H1 (cell line): Measurements from ENCODE around the gene FBXO34. TPM values are rescaled to one million over a fixed set of nuclear protein-coding genes. Genes with fewer than 3 reads are reported as not detected.

Source experiments
- CTCF ChIA-PET: fragments of 300-600 bp; sonication (Branson Sonifier 250); formaldehyde crosslinking; loops from one replicate; lab custom pipeline; 2021; ENCODE audit not compliant: partially characterized antibody; lab: Charles Lee
- POLR2A ChIA-PET: fragments of 300-600 bp; sonication (Branson Sonifier 250); formaldehyde crosslinking; loops from one replicate; lab custom pipeline; 2021; ENCODE audit warnings: inconsistent platforms; ENCODE audit not compliant: partially characterized antibody; lab: Charles Lee
- DNase-seq, 2 experiments: peaks; one replicate each; pipeline versions ENCODE4 v3.0.0 to v3.0.0-alpha.2; 2010 to 2022; ENCODE audit warnings: low spot score in 2 of 2, low read depth in 1 of 2, mixed read lengths in 1 of 2
- FAIRE-seq: peaks from 2 replicates; lab custom pipeline; 2011; peaks lifted over from hg19 to GRCh38; lab: Jason Lieb, UNC
- H2AFZ ChIP-seq: 2 replicates; pipeline ENCODE4 v1.8.1; 2012; ENCODE audit warnings: low read length, inconsistent platforms
- H2AK5ac ChIP-seq: 2 replicates; pipeline ENCODE4 v1.6.1; 2013; ENCODE audit warnings: low read depth, low read length
- H2BK120ac ChIP-seq: replicated peaks from 2 replicates; pipeline ENCODE3; 2013; ENCODE audit warnings: low read depth, low read length, inconsistent platforms
- H2BK12ac ChIP-seq: 2 replicates; pipeline ENCODE4 v1.6.1; 2013; ENCODE audit warnings: low read depth, low read length
- H2BK15ac ChIP-seq: 2 replicates; pipeline ENCODE4 v1.6.1; 2013; ENCODE audit warnings: low read length
- H2BK20ac ChIP-seq: 2 replicates; pipeline ENCODE4 v1.6.1; 2013; ENCODE audit warnings: low read length
- H2BK5ac ChIP-seq: 2 replicates; pipeline ENCODE4 v1.6.1; 2013; ENCODE audit warnings: low read depth, low read length
- H3K14ac ChIP-seq: 2 replicates; pipeline ENCODE4 v1.6.1; 2013; ENCODE audit warnings: inconsistent platforms; ENCODE audit not compliant: insufficient read length
- H3K18ac ChIP-seq: 2 replicates; pipeline ENCODE4 v1.6.1; 2013; ENCODE audit warnings: low read length; ENCODE audit errors: extremely low read depth
- H3K23ac ChIP-seq: 2 replicates; pipeline ENCODE4 v1.6.1; 2013; ENCODE audit warnings: inconsistent platforms; ENCODE audit not compliant: insufficient read length
- H3K23me2 ChIP-seq: 2 replicates; pipeline ENCODE4 v1.6.1; 2013; ENCODE audit warnings: low read depth, low read length
- H3K27ac ChIP-seq: 2 replicates; pipeline ENCODE4 v1.6.1; 2011; ENCODE audit warnings: low read depth, low read length, inconsistent platforms
- H3K27me3 ChIP-seq, 4 experiments: replicated peaks in 1 of 4; 1 replicate in 1 of 4; 2 replicates in 3 of 4; pipeline versions ENCODE4 v1.6.1 to v1.8.1; 2011 to 2013; ENCODE audit warnings: low read length in 3 of 4, mild to moderate bottlenecking in 3 of 4, inconsistent platforms in 2 of 4, mixed read lengths in 2 of 4, moderate library complexity in 1 of 4; ENCODE audit not compliant: control insufficient read depth in 3 of 4, insufficient read depth in 3 of 4; ENCODE audit errors: extremely low read depth in 1 of 4
- H3K36me3 ChIP-seq, 4 experiments: 2 replicates each; pipeline versions ENCODE4 v1.6.1 to v1.8.1; 2011 to 2013; ENCODE audit warnings: mild to moderate bottlenecking in 4 of 4, low read length in 3 of 4, moderate library complexity in 2 of 4, control low read depth in 1 of 4, inconsistent platforms in 1 of 4; ENCODE audit not compliant: insufficient read depth in 4 of 4, control insufficient read depth in 2 of 4
- H3K4ac ChIP-seq: replicated peaks from 2 replicates; pipeline ENCODE3; 2013; ENCODE audit warnings: low read length, low read depth, mixed read lengths, inconsistent platforms; ENCODE audit not compliant: insufficient read length
- H3K4me1 ChIP-seq, 4 experiments: replicated peaks in 1 of 4; 1 replicate in 1 of 4; 2 replicates in 3 of 4; pipeline versions ENCODE4 v1.6.1 to v1.8.1; 2011 to 2013; ENCODE audit warnings: low read length in 3 of 4, inconsistent platforms in 2 of 4, mixed read lengths in 1 of 4; ENCODE audit not compliant: insufficient read depth in 4 of 4, control insufficient read depth in 3 of 4
- H3K4me2 ChIP-seq, 2 experiments: 2 replicates each; pipeline versions ENCODE4 v1.6.1 to v1.8.1; 2011 to 2013; ENCODE audit warnings: low read depth in 2 of 2, low read length in 2 of 2, control low read depth in 1 of 2, inconsistent platforms in 1 of 2, mild to moderate bottlenecking in 1 of 2; ENCODE audit not compliant: insufficient read depth in 1 of 2
- H3K4me3 ChIP-seq, 4 experiments: fragments of 200-600, 300-600 bp in 1 of 4; sonication (generic), shearing (Covaris generic), sonication (Bioruptor Twin) in 1 of 4; 2 replicates each; pipeline versions ENCODE4 v1.5.1 to v1.8.1; 2011 to 2016; ENCODE audit warnings: low read length in 4 of 4, low read depth in 3 of 4, control low read depth in 2 of 4, inconsistent platforms in 2 of 4, mild to moderate bottlenecking in 2 of 4, mixed read lengths in 1 of 4, moderate library complexity in 1 of 4; ENCODE audit not compliant: insufficient read depth in 2 of 4; ENCODE audit errors: extremely low read depth in 1 of 4
- H3K56ac ChIP-seq: replicated peaks from 2 replicates; pipeline ENCODE3; 2013; ENCODE audit warnings: low read depth, mild to moderate bottlenecking, mixed read lengths, low read length, inconsistent platforms; ENCODE audit not compliant: insufficient read length
- H3K79me1 ChIP-seq: 2 replicates; pipeline ENCODE4 v1.6.1; 2013; ENCODE audit warnings: low read depth, low read length, control low read depth
- H3K79me2 ChIP-seq, 2 experiments: 2 replicates each; pipeline versions ENCODE4 v1.6.1 to v1.8.1; 2012 to 2013; ENCODE audit warnings: low read length in 2 of 2, mild to moderate bottlenecking in 2 of 2, inconsistent platforms in 1 of 2; ENCODE audit not compliant: insufficient read depth in 2 of 2, control insufficient read depth in 1 of 2
- H3K9ac ChIP-seq, 4 experiments: replicated peaks in 1 of 4; 1 replicate in 1 of 4; 2 replicates in 3 of 4; pipeline versions ENCODE4 v1.6.1 to v1.8.1; 2011 to 2013; ENCODE audit warnings: low read depth in 3 of 4, low read length in 3 of 4, control low read depth in 2 of 4, mild to moderate bottlenecking in 2 of 4, moderate library complexity in 2 of 4, inconsistent platforms in 1 of 4; ENCODE audit errors: extremely low read depth in 1 of 4
- H3K9me3 ChIP-seq, 2 experiments: 2 replicates each; pipeline versions ENCODE4 v1.6.1 to v1.8.1; 2012 to 2013; ENCODE audit warnings: mild to moderate bottlenecking in 2 of 2, moderate library complexity in 2 of 2, control low read depth in 1 of 2, inconsistent platforms in 1 of 2, low read depth in 1 of 2, low read length in 1 of 2, mixed read lengths in 1 of 2; ENCODE audit not compliant: insufficient read depth in 2 of 2
- H4K20me1 ChIP-seq, 2 experiments: replicated peaks in 1 of 2; 2 replicates each; pipeline versions ENCODE3 to v1.8.1; 2011 to 2013; ENCODE audit warnings: inconsistent platforms in 2 of 2, low read length in 2 of 2, mild to moderate bottlenecking in 1 of 2; ENCODE audit not compliant: insufficient read depth in 2 of 2, control insufficient read depth in 1 of 2
- H4K5ac ChIP-seq: 2 replicates; pipeline ENCODE4 v1.6.1; 2013; ENCODE audit warnings: low read length, low read depth, mixed read lengths, inconsistent platforms; ENCODE audit not compliant: insufficient read length
- H4K8ac ChIP-seq: 2 replicates; pipeline ENCODE4 v1.8.0; 2013; ENCODE audit warnings: mild to moderate bottlenecking, moderate library complexity, low read length, inconsistent platforms; ENCODE audit not compliant: insufficient read depth; ENCODE audit errors: extremely low read depth
- H4K91ac ChIP-seq: replicated peaks from 2 replicates; pipeline ENCODE3; 2013; ENCODE audit warnings: low read length, mixed read lengths, inconsistent platforms; ENCODE audit not compliant: insufficient read length
- ASH2L ChIP-seq: fragments of 200-600, 300-600 bp; sonication (generic); IDR thresholded peaks from one replicate; pipeline ENCODE4 v1.7.1; 2017; ENCODE audit warnings: low read length
- BACH1 ChIP-seq: IDR thresholded peaks from 2 replicates; pipeline ENCODE4 v1.6.1; 2012; ENCODE audit warnings: low read length, improper control_type of control experiment
- BCL11A ChIP-seq, 2 experiments: IDR thresholded peaks; one replicate each; pipeline ENCODE4 v1.6.1; 2011; ENCODE audit warnings: low read depth in 2 of 2, low read length in 2 of 2, mild to moderate bottlenecking in 2 of 2
- BRCA1 ChIP-seq: IDR thresholded peaks from 2 replicates; pipeline ENCODE4 v1.6.1; 2012; ENCODE audit warnings: low read depth, low read length, improper control_type of control experiment
- CBX5 ChIP-seq: fragments of 300-800, 300-1000 bp; sonication (generic); IDR thresholded peaks from 2 replicates; pipeline ENCODE4 v1.7.1; 2016; ENCODE audit warnings: antibody characterized with exemption, low read length, low read depth
- CHD2 ChIP-seq: IDR thresholded peaks from 2 replicates; pipeline ENCODE4 v1.6.1; 2012; ENCODE audit warnings: low read length, improper control_type of control experiment
- EGR1 ChIP-seq: IDR thresholded peaks from 2 replicates; pipeline ENCODE4 v1.6.1; 2011; ENCODE audit warnings: low read depth, low read length, borderline replicate concordance
- FOSL1 ChIP-seq: IDR thresholded peaks from 2 replicates; pipeline ENCODE4 v1.6.1; 2011; ENCODE audit warnings: mild to moderate bottlenecking, low read depth, low read length, moderate library complexity; ENCODE audit not compliant: insufficient read depth
- JUND ChIP-seq: IDR thresholded peaks from 2 replicates; pipeline ENCODE4 v1.6.1; 2011; ENCODE audit warnings: mild to moderate bottlenecking, improper control_type of control experiment, low read length
- KDM1A ChIP-seq: fragments of 200-600, 300-600 bp; sonication (generic); IDR thresholded peaks from 2 replicates; pipeline ENCODE4 v1.7.1; 2016; ENCODE audit warnings: mild to moderate bottlenecking, low read length, borderline replicate concordance
- SP1 ChIP-seq: IDR thresholded peaks from 2 replicates; pipeline ENCODE4 v1.6.1; 2011; ENCODE audit warnings: low read depth, low read length
- SRF ChIP-seq: IDR thresholded peaks from 2 replicates; pipeline ENCODE4 v1.6.1; 2011; ENCODE audit warnings: mild to moderate bottlenecking, low read depth, low read length, moderate library complexity
- WGBS, 2 experiments: shearing (Covaris generic) in 1 of 2; methylation state at CpG; one replicate each; pipeline versions ENCODE4 v1.1.6 to v1.1.7; 2013 to 2015; ENCODE audit warnings: low lambda C conversion rate in 2 of 2, mixed read lengths in 2 of 2, inconsistent platforms in 1 of 2, low coverage in 1 of 2, missing lambda C conversion rate in 1 of 2; ENCODE audit not compliant: insufficient replicate concordance in 2 of 2, insufficient coverage in 1 of 2, insufficient read length in 1 of 2; ENCODE audit errors: extremely low coverage in 1 of 2, missing lambda C conversion rate in 1 of 2; 5-methylcytosine and 5-hydroxymethylcytosine counted together
- polyA plus RNA-seq, 7 experiments: library from polyadenylated mRNA; depleted of rRNA in 3 of 7; stranded (reverse) in 5 of 7; unstranded in 2 of 7; fragments of >200 nt in 5 of 7; fragments of 200-250 nt in 2 of 7; gene quantifications; 1 replicate in 5 of 7; 2 replicates in 1 of 7; 4 replicates in 1 of 7; pipeline versions ENCODE4 v1.2.1 to v1.2.3, GENCODE V29; 2011 to 2013; ENCODE audit warnings: missing spikeins in 2 of 7, mixed read lengths in 2 of 7
- total RNA-seq: library from RNA; stranded (reverse); fragmentation: NEBNext Ultra II Directional; extraction: Animal tissue kit (Norgen Biotek cat#: 25700); gene quantifications from 2 replicates; pipeline ENCODE4 v1.2.1, GENCODE V29; 2021
- TF ChIP-seq, protein P1 (sequence below): IDR thresholded peaks from 2 replicates; pipeline ENCODE4 v1.6.1; 2011; ENCODE audit warnings: low read depth, mild to moderate bottlenecking, low read length; ENCODE audit not compliant: insufficient read depth

Gene FBXO34
- total and polyA plus RNA-seq, 2 of the 8 experiments (the other 6 are each of a cell fraction or from before 2014, with no cell fraction given) = 7.0 to 14.4 TPM

GRCh38 chr14:55313480-55313879, 42.3 kb downstream of the FBXO34 start:
- DNase-seq = no peak
- Histone ChIP-seq H3K79me1 (no peaks in the 10 kb centered on the region), H3K4ac (no peak overlapping the region), H3K56ac (no peak overlapping the region), H2AFZ (no peak overlapping the region), H2BK120ac (no peak overlapping the region), H4K91ac (no peak overlapping the region), H3K18ac (no peak overlapping the region), H2BK12ac (no peak overlapping the region), H3K27me3 (no peaks in the 10 kb centered on the region), H2BK20ac (no peak overlapping the region), H3K23ac (no peak overlapping the region), H3K36me3 (peaks cover 0 to 18% (median 5%) of the 10 kb centered on the region in 4 experiments; a peak in 4 of 8 replicates), H3K4me1 (no peaks in the 10 kb centered on the region)
- POLR2A ChIA-PET = no interaction called here
- WGBS, 2 experiments = 91% methylated on average over 5 of the region's 5 CpGs; no CpG with 5 or more reads in 1 of the 2 experiments
- TF ChIP-seq EGR1 (no peak), CHD2 (no peak), CBX5 (no peak), BRCA1 (no peak), BCL11A (IDR thresholded peaks at IDR 0.05; ENCODE audit: low read depth in 2 of 2, low read length in 2 of 2) (no peak), JUND (no peak), ASH2L (no peak), BACH1 (no peak), KDM1A (no peak), SP1 (no peak), FOSL1 (no peak), SRF (no peak)
- TF ChIP-seq, protein P1, sequence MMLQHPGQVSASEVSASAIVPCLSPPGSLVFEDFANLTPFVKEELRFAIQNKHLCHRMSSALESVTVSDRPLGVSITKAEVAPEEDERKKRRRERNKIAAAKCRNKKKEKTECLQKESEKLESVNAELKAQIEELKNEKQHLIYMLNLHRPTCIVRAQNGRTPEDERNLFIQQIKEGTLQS = no peak
- TF ChIP-seq, all 59 proteins: peak for 0
- CTCF ChIA-PET = interaction anchor here (2.2 kb wide), 1 partner anchor 41 kb away, joined by 6 read pairs; no protein-coding TSS in a partner anchor
- no peak overlapping the region for H2AK5ac ChIP-seq
- no peaks in the 10 kb centered on the region for H4K20me1 ChIP-seq
- FAIRE-seq = no peak
- no peaks in the 10 kb centered on the region for H3K23me2 ChIP-seq
- no peak overlapping the region for H2BK5ac ChIP-seq
- H3K4me2 ChIP-seq = no peak overlapping the region
- no peak overlapping the region for H3K4me3 ChIP-seq
- peaks cover 11 to 30% of the 10 kb centered on the region in 2 experiments for H3K9me3 ChIP-seq
- no peak overlapping the region for H2BK15ac ChIP-seq
- no peak overlapping the region for H3K14ac ChIP-seq
- no peak overlapping the region for H4K5ac ChIP-seq
- no peak overlapping the region for H4K8ac ChIP-seq
- peaks cover 0 to 27% of the 10 kb centered on the region in 2 experiments; a peak in 2 of 4 replicates for H3K79me2 ChIP-seq
- no peak overlapping the region for H3K27ac ChIP-seq
- no peak overlapping the region for H3K9ac ChIP-seq
